NCI-H748 (cell line): ENCODE data around the gene SH3GL1.

ENCODE experiments used
- DNase-seq: peaks from one replicate; lab custom pipeline; 2025; ENCODE audit not compliant: unreplicated experiment; lab: John Stamatoyannopoulos, UW

Gene SH3GL1

GRCh38 chr19:4400135-4400936, at the start of gene SH3GL1:
Gene SH3GL1, minus strand, starts transcription at chr19:4400547. Its CDS starts 179 bp downstream, at chr19:4400368.
- peak; percentile 96 for DNase-seq

DNA sequence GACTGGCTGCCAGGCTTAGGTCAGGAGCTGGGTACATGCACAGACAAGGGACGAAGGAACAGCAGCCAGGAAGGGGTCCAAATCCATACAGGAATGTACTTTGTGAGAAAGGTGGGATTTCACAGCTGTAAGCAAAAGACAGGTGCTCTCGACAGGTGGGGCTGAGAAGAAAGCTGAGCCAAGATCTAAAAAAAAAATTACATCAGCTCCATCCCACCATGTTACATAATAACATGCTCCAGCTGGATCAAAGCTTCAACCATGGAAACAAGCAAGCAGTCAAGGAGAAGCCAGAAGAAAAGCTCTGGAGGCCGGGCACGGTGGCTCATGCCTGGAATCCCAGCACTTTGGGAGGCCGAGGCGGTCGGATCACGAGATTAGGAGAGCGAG, 49.3 kb upstream of the SH3GL1 start:
- DNase-seq = no peak

DNA sequence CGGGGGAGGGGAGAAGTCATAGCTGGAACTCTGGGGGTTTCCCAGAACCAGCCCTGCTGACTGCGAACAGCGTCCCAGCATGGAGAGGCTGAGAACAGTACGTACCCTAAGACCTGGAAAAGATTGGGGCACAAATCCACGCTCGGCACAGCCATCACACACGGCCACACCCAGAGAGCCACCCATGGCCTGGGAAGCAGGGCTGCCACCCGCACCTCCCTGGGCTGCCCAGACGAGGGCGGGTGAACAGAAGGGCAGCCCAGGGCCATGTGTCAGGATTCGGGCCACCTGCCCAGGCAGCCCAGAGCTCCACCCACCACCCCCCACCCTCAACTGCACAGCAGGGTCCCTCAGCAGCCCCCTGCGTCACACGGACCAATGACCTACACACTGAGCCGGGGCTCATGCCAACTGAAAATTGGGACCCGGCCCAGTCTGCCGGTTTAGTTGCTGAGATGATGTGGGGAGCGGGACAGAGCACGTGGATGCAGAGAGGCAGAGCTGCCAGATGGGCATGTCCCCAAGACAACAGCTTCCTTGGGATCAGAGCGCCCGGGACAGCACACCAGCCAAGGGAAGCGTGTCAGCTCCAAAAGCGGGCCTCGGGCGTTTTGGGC, 48.8 kb upstream of the SH3GL1 start:
- no peak for DNase-seq

GRCh38 chr19:4448147-4448985, 48.0 kb upstream of the SH3GL1 start:
- no peak for DNase-seq

GRCh38 chr19:4447327-4448146, 47.2 kb upstream of the SH3GL1 start:
- DNase-seq = no peak

- no peak for DNase-seq
Observed at GRCh38 chr19:4446704-4447200, 46.4 kb upstream of the SH3GL1 start.

- no peak for DNase-seq
Observed at GRCh38 chr19:4445963-4446703, 45.8 kb upstream of the SH3GL1 start.

DNA sequence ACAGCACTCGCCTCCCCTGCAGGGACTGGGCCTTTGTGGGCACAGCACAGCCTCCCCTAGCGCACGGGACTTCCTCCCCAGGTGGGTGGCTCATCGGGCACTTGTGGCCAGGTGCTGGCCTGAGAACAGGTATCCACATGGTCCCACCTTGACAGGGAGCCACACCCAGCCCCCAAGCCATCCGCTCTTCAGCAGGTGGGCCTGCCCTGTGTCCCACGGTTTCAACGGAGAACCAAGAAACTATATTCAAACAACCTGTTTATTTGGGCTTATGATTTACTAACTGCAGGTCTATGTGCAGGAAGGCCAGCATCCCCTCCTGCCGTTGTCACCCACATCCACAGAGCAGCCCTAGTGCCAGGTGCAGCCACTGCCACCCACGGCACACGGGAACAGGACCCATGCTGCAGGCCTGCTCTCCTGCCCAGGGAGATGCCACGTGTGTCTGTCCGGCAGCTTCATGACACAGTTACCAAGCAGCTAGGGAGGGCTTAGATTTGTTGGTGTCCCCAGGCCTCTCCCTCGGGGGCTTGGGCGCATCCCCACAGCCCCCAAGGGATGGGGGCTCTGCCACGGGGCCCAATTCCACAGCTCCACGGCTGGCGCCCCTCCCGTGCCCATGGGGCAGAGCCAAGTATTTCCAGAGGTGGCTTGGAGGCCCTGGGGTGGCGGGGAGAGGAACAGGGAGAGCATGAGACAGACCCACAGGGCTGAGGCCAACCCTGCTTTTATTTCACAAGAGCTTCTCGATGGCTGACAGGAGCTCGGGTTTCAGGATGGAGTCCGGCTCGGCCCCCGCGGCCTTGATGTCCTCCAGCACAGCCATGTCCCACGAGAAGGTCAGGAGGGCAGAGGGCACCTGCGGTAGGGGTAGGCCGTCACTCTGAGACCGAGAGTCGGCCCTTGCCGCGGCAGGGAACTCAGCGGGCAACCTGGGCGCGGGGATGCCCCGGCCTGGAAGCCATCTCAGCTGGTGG, 44.7 kb upstream of the SH3GL1 start:
- no peak for DNase-seq

DNA sequence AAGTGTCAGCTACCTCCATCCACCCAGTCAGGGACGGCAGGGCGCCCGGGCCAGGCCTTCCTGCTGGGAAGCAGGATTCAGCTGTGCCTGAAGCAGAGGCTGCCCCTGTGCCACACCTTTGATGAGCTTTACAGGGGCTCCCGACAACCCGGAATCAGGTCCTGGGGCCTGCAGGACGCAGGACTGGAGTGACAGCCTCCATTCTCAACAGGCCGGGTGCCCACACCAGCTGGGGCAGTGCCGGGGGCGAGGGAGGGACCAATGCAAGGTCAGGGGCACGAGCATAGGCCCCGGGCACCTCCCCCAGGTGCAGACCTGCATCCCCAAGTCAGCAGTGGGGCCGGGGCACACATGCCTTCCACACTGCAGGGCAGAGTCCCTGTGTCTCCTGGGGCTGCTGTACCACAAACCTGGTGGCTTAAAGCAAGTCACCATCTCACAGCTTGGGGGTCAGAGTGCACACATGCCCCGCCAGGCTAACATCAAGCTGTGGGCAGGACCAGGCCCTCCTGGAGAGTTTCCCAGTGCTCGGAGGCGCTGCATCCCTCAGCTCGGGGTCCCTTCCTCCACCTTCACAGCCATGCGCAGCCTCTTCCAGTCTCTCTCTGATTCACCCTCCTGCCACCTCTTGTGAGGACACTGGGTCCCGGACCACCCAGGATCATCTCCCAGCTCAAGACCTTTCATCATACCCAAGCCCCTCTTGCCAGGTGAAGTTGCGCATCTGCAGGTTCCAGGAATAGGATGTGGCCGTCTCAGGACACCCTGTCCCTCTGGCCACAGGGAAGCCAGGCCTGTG, 43.8 kb upstream of the SH3GL1 start:
- DNase-seq = no peak

GRCh38 chr19:4443188-4443587, 42.8 kb upstream of the SH3GL1 start:
- no peak for DNase-seq

DNA sequence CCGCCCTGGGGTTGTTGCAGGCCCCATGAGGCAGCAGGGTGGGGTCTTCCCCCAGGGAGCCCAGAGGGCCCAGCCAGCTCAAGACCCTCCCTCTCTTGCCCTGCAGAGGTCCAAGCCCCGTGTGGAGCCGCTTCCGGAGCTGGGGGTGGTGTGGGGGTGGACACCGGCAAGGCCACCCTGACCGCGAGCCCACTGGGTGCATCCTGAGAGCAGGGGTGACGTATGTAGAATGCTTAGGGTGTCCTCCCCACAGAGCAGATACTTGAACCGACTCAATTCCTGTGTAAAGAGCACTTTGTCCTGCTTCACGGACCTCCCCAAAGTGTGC, 42.4 kb upstream of the SH3GL1 start:
- no peak for DNase-seq

DNA sequence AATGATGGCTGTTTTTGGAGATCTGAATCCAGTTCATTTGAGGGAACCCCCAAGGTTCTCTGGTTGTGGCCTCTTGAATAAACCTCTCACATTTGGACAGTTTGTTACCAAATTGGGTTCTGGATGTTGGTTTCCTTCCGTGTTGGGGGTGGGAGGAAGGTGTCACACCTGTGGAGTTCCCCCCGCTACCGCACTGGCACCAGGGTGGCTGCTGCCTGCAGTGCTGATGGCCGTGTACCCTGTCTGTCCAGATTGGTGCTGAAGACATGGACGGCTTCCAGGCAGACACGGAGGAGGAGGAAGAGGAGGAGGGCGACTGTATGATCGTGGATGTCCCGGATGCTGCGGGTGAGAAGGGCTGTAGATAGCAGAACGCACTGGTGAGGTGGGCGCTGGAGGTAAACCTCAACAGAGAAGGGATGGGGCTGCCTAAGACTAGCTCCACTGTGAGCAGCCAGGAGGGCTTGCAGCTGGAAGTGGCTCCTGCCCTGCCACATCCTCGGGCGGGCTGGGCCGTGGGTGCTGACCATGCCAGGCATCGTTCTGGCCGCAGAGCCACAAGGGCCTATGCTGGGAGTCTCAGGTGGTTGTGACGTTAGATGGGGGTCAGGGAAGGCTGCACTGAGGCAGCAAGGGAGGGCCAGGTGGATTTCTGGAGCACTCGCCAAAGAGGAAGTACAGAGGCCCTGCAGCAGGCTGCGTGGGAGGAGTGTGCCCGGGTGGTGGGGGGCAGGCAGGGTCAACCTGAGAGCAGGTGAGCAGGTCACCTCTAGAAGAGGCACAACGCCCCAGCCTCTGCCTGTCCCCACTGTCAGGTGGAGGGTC, 41.9 kb upstream of the SH3GL1 start:
- no peak for DNase-seq

GRCh38 chr19:4439243-4439642, 38.9 kb upstream of the SH3GL1 start:
- no peak for DNase-seq

GRCh38 chr19:4437103-4437502, 36.8 kb upstream of the SH3GL1 start:
- no peak for DNase-seq

DNA sequence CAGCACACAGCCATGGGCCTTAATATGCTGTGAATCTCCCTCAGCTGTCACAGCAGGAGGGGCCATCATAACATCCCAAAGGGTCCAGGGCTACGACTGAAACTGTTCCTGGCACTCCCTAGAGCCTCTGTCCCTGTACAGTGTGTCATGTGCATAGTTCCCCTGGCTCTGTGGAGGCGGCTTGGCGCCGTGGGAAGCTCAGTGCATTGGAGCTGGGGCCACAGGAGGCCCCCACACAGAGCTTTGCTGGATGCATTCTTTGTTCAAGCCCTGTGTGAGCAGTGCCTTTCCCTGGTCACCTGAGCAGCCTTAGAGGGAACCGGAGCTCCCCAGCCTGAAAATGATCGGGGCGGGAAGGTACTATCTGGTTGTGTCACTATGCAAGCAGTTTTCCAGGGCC, 35.9 kb upstream of the SH3GL1 start:
- DNase-seq = no peak

GRCh38 chr19:4434391-4434790, 34.0 kb upstream of the SH3GL1 start:
- no peak for DNase-seq

DNA sequence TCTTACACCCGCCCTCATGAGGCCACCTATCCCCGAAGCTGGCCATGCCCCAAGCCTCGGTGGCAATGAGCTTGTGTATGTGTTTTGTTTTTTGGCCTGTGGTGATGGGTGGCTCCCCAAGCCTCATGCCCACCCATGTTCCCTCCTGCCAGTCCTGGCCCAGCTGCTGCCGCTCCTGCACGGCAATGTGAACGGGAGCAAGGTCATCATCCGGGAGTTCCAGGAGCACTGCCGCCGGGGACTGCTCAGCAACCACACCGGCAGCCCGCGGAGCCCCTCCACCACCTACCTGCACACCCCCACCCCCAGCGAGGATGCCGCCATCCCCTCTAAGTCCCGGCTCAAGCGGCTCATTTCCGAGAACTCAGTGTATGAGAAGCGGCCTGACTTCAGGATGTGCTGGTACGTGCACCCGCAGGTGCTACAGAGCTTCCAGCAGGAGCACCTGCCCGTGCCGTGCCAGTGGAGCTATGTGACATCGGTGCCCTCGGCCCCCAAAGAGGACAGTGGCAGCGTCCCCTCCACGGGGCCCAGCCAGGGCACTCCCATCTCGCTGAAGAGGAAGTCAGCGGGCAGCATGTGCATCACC, 32.7 kb upstream of the SH3GL1 start:
- no peak for DNase-seq
